Neuronal stem cell (in vitro differentiated cells): Measurements from ENCODE around the gene CNTNAP2.

ENCODE experiments used
- DNase-seq: peaks from one replicate; pipeline ENCODE4 v3.0.0-alpha.2; 2013; ENCODE audit warnings: low spot score
- H2AFZ ChIP-seq: one replicate; pipeline ENCODE4 v1.6.1; 2013; ENCODE audit warnings: mild to moderate bottlenecking, low read length, inconsistent platforms
- H2AK5ac ChIP-seq: 2 replicates; pipeline ENCODE4 v1.6.1; 2013; ENCODE audit warnings: low read depth, mild to moderate bottlenecking, inconsistent platforms, low read length, moderate library complexity, mixed read lengths
- H2BK120ac ChIP-seq: 2 replicates; pipeline ENCODE4 v1.6.1; 2013; ENCODE audit warnings: low read depth, mild to moderate bottlenecking, inconsistent platforms, low read length, moderate library complexity, mixed read lengths
- H2BK12ac ChIP-seq: one replicate; pipeline ENCODE4 v1.6.1; 2013; ENCODE audit warnings: low read length, inconsistent platforms
- H2BK15ac ChIP-seq: 2 replicates; pipeline ENCODE4 v1.6.1; 2013; ENCODE audit warnings: mild to moderate bottlenecking, low read length, inconsistent platforms, mixed read lengths
- H2BK5ac ChIP-seq: one replicate; pipeline ENCODE4 v1.6.1; 2013; ENCODE audit warnings: inconsistent platforms, mild to moderate bottlenecking, low read length, moderate library complexity
- H3K14ac ChIP-seq: one replicate; pipeline ENCODE4 v1.6.1; 2013; ENCODE audit warnings: low read length, inconsistent platforms
- H3K18ac ChIP-seq: 2 replicates; pipeline ENCODE4 v1.6.1; 2013; ENCODE audit warnings: low read length, inconsistent platforms
- H3K23ac ChIP-seq: 2 replicates; pipeline ENCODE4 v1.6.1; 2013; ENCODE audit warnings: low read depth, mild to moderate bottlenecking, mixed read lengths, low read length, inconsistent platforms; ENCODE audit not compliant: poor library complexity
- H3K27ac ChIP-seq: replicated peaks from 3 replicates; pipeline ENCODE4 v1.5.1; 2013; ENCODE audit warnings: low read length, inconsistent platforms
- H3K27me3 ChIP-seq, 3 experiments: 2 replicates each; pipeline ENCODE4 v1.6.1; 2013; ENCODE audit warnings: low read length in 3 of 3, mild to moderate bottlenecking in 2 of 3, inconsistent platforms in 1 of 3, low read depth in 1 of 3, mixed read lengths in 1 of 3, moderate library complexity in 1 of 3; ENCODE audit not compliant: control insufficient read depth in 3 of 3, insufficient read depth in 3 of 3
- H3K36me3 ChIP-seq, 2 donors: replicated peaks in 1 of 2; 2 replicates each; pipeline ENCODE4 v1.6.1; 2013; ENCODE audit warnings: low read length in 2 of 2; ENCODE audit not compliant: control insufficient read depth in 2 of 2, insufficient read depth in 2 of 2
- H3K4ac ChIP-seq: 2 replicates; pipeline ENCODE4 v1.6.1; 2013; ENCODE audit warnings: inconsistent platforms, mild to moderate bottlenecking, low read length, moderate library complexity
- H3K4me1 ChIP-seq, 2 donors: 1 replicate in 1 of 2; 2 replicates in 1 of 2; pipeline ENCODE4 v1.6.1; 2013; ENCODE audit warnings: low read length in 2 of 2, low read depth in 1 of 2; ENCODE audit not compliant: control insufficient read depth in 2 of 2, insufficient read depth in 1 of 2
- H3K4me2 ChIP-seq: one replicate; pipeline ENCODE4 v1.6.1; 2013; ENCODE audit warnings: mild to moderate bottlenecking, low read length, inconsistent platforms; ENCODE audit not compliant: insufficient read depth, poor library complexity, severe bottlenecking
- H3K4me3 ChIP-seq, 2 donors: 2 replicates each; pipeline ENCODE4 v1.5.1; 2013; ENCODE audit warnings: low read length in 2 of 2, mild to moderate bottlenecking in 2 of 2, inconsistent platforms in 1 of 2, moderate library complexity in 1 of 2
- H3K79me1 ChIP-seq: one replicate; pipeline ENCODE4 v1.6.1; 2013; ENCODE audit warnings: low read depth, mild to moderate bottlenecking, inconsistent platforms, low read length, moderate library complexity
- H3K9ac ChIP-seq: one replicate; pipeline ENCODE4 v1.6.1; 2013; ENCODE audit warnings: mild to moderate bottlenecking, low read depth, low read length, inconsistent platforms; ENCODE audit not compliant: poor library complexity
- H3K9me3 ChIP-seq, 2 donors: replicated peaks in 1 of 2; 2 replicates each; pipeline versions ENCODE3 to v1.6.1; 2013; ENCODE audit warnings: low read length in 2 of 2, mild to moderate bottlenecking in 2 of 2, inconsistent platforms in 1 of 2, low read depth in 1 of 2, mixed read lengths in 1 of 2, moderate library complexity in 1 of 2; ENCODE audit not compliant: control insufficient read depth in 2 of 2, insufficient read depth in 1 of 2
- H4K8ac ChIP-seq: one replicate; pipeline ENCODE4 v1.6.1; 2013; ENCODE audit warnings: low read depth, mild to moderate bottlenecking, inconsistent platforms, low read length, moderate library complexity
- H4K91ac ChIP-seq: one replicate; pipeline ENCODE4 v1.6.1; 2013; ENCODE audit warnings: low read length, low read depth, mild to moderate bottlenecking, inconsistent platforms; ENCODE audit not compliant: poor library complexity
- WGBS, 2 donors: extraction: QIAGEN DNeasy Blood & Tissue Kit; methylation state at CpG; one replicate each; pipeline ENCODE4 v1.1.7; 2013; ENCODE audit warnings: missing lambda C conversion rate in 2 of 2, mixed read lengths in 1 of 2; ENCODE audit not compliant: insufficient read length in 2 of 2, insufficient replicate concordance in 1 of 2; ENCODE audit errors: extremely low coverage in 2 of 2; 5-methylcytosine and 5-hydroxymethylcytosine counted together

The CNTNAP2 gene

GRCh38 chr7:147492606-147493005 lies 1376.0 kb downstream of the CNTNAP2 start:
- Histone ChIP-seq H3K27ac (no peak overlapping the region), H2AFZ (no peak overlapping the region), H3K4me1 (no peaks in the 10 kb centered on the region), H3K23ac (no peak overlapping the region), H2BK12ac (no peak overlapping the region), H3K14ac (no peak overlapping the region), H4K91ac (no peak overlapping the region), H3K4ac (no peak overlapping the region), H3K79me1 (no peaks in the 10 kb centered on the region), H2BK15ac (no peak overlapping the region), H3K4me2 (no peak overlapping the region), H3K9me3 (peaks cover 0 to 2% of the 10 kb centered on the region in 2 donors), H3K9ac (no peak overlapping the region), H2AK5ac (no peak overlapping the region), H2BK120ac (no peak overlapping the region), H3K18ac (no peak overlapping the region), H3K27me3 (no peaks in the 10 kb centered on the region), H3K36me3 (no peaks in the 10 kb centered on the region), H4K8ac (no peak overlapping the region), H3K4me3 (no peak overlapping the region), H2BK5ac (no peak overlapping the region)
- no peak for DNase-seq
- no CpG with 5 or more reads among the region's 4 CpGs for WGBS, 2 donors

GRCh38 chr7:147496209-147496608 lies 1379.6 kb downstream of the CNTNAP2 start:
- Histone ChIP-seq H3K4me2 (no peak overlapping the region), H3K27ac (no peak overlapping the region), H3K27me3 (no peaks in the 10 kb centered on the region), H3K9me3 (peaks cover 0 to 2% of the 10 kb centered on the region in 2 donors), H3K79me1 (no peaks in the 10 kb centered on the region), H3K4me1 (no peaks in the 10 kb centered on the region), H3K36me3 (no peaks in the 10 kb centered on the region), H2AK5ac (no peak overlapping the region), H3K4ac (no peak overlapping the region), H3K23ac (no peak overlapping the region), H2AFZ (no peak overlapping the region), H3K4me3 (no peak overlapping the region), H2BK120ac (no peak overlapping the region), H3K9ac (no peak overlapping the region), H2BK12ac (no peak overlapping the region), H3K18ac (no peak overlapping the region), H2BK15ac (no peak overlapping the region), H4K8ac (no peak overlapping the region), H2BK5ac (no peak overlapping the region), H3K14ac (no peak overlapping the region), H4K91ac (no peak overlapping the region)
- whole genome bisulfite sequencing, 2 donors = no CpG with 5 or more reads among the region's 1 CpG
- DNase-seq = no peak

- Histone ChIP-seq H3K9ac (no peak overlapping the region), H2BK15ac (no peak overlapping the region), H3K36me3 (no peaks in the 10 kb centered on the region), H3K79me1 (no peaks in the 10 kb centered on the region), H4K91ac (no peak overlapping the region), H3K27ac (no peak overlapping the region), H3K23ac (no peak overlapping the region), H3K4me3 (no peak overlapping the region), H2BK120ac (no peak overlapping the region), H2BK12ac (no peak overlapping the region), H4K8ac (no peak overlapping the region), H3K4me2 (no peak overlapping the region), H2AFZ (no peak overlapping the region), H3K4me1 (no peaks in the 10 kb centered on the region), H2AK5ac (no peak overlapping the region), H3K27me3 (no peaks in the 10 kb centered on the region), H3K9me3 (peaks cover 0 to 2% of the 10 kb centered on the region in 2 donors), H3K4ac (no peak overlapping the region), H3K18ac (no peak overlapping the region), H2BK5ac (no peak overlapping the region), H3K14ac (no peak overlapping the region)
- no peak for DNase-seq
- no CpG with 5 or more reads among the region's 1 CpG for WGBS, 2 donors
These were observed 1380.6 kb downstream of the CNTNAP2 start for GRCh38 chr7:147497246-147497645.

GRCh38 chr7:147498081-147498480 lies 1381.5 kb downstream of the CNTNAP2 start:
- no peak overlapping the region for H3K4ac ChIP-seq
- H3K4me3 ChIP-seq = no peak overlapping the region
- H3K27me3 ChIP-seq = no peaks in the 10 kb centered on the region
- no CpG with 5 or more reads among the region's 2 CpGs for WGBS, 2 donors
- peaks cover 0 to 2% of the 10 kb centered on the region in 2 donors for H3K9me3 ChIP-seq
- no peaks in the 10 kb centered on the region for H3K36me3 ChIP-seq
- H2AFZ ChIP-seq = no peak overlapping the region
- H3K4me2 ChIP-seq = no peak overlapping the region
- no peaks in the 10 kb centered on the region for H3K79me1 ChIP-seq
- no peak overlapping the region for H4K8ac ChIP-seq
- H3K27ac ChIP-seq = no peak overlapping the region
- H4K91ac ChIP-seq = no peak overlapping the region
- no peak for DNase-seq
- no peak overlapping the region for H3K18ac ChIP-seq
- no peak overlapping the region for H2BK5ac ChIP-seq
- no peak overlapping the region for H3K14ac ChIP-seq
- H2BK120ac ChIP-seq = no peak overlapping the region
- no peak overlapping the region for H2BK15ac ChIP-seq
- no peak overlapping the region for H2BK12ac ChIP-seq
- no peaks in the 10 kb centered on the region for H3K4me1 ChIP-seq
- no peak overlapping the region for H3K23ac ChIP-seq
- no peak overlapping the region for H3K9ac ChIP-seq
- H2AK5ac ChIP-seq = no peak overlapping the region
